Endothelial cell (in vitro differentiated cells): Measurements from ENCODE around the gene SSPN. TPM values are rescaled to one million over a fixed set of nuclear protein-coding genes. Genes with fewer than 3 reads are reported as not detected.

Experiments
- DNase-seq: peaks from one replicate; pipeline ENCODE4 v3.0.0; 2021; ENCODE audit warnings: low spot score
- H3K27ac Mint-ChIP-seq: one replicate; pipeline ENCODE4 v1.8.0; 2021; ENCODE audit warnings: mixed read lengths, inconsistent platforms; ENCODE audit not compliant: unreplicated experiment
- H3K27me3 Mint-ChIP-seq: one replicate; pipeline ENCODE4 v1.8.0; 2021; ENCODE audit warnings: mild to moderate bottlenecking, moderate library complexity, mixed read lengths, inconsistent platforms; ENCODE audit not compliant: unreplicated experiment
- H3K36me3 Mint-ChIP-seq: one replicate; pipeline ENCODE4 v1.8.0; 2021; ENCODE audit warnings: mild to moderate bottlenecking, low read depth, mixed read lengths, inconsistent platforms; ENCODE audit not compliant: unreplicated experiment
- H3K4me1 Mint-ChIP-seq: one replicate; pipeline ENCODE4 v1.8.0; 2021; ENCODE audit warnings: mild to moderate bottlenecking, mixed read lengths, inconsistent platforms; ENCODE audit not compliant: unreplicated experiment
- H3K4me3 Mint-ChIP-seq: one replicate; pipeline ENCODE4 v1.8.0; 2021; ENCODE audit warnings: mild to moderate bottlenecking, mixed read lengths, inconsistent platforms; ENCODE audit not compliant: unreplicated experiment
- H3K9me3 Mint-ChIP-seq: one replicate; pipeline ENCODE4 v1.8.0; 2021; ENCODE audit warnings: mixed read lengths, inconsistent platforms; ENCODE audit not compliant: unreplicated experiment
- total RNA-seq: library from RNA; stranded (reverse); fragmentation: NEBNext Ultra II Directional; extraction: Animal tissue kit (Norgen Biotek cat#: 25700); gene quantifications from one replicate; pipeline ENCODE4 v1.2.1, GENCODE V29; 2021; ENCODE audit not compliant: unreplicated experiment
- TF ChIP-seq, protein P1 (sequence below): fragments of 200-600 bp; sonication (generic); IDR thresholded peaks from one replicate; pipeline ENCODE4 v1.5.0; 2021; ENCODE audit warnings: antibody characterized with exemption; ENCODE audit not compliant: unreplicated experiment

Gene SSPN
- total RNA-seq, 1 donor from 2014 or later, result 2.7 TPM

GRCh38 chr12:26172539-26172938 is 22.8 kb upstream of the SSPN start:
- Mint-ChIP-seq H3K4me1 (no peaks in the 10 kb centered on the region), H3K4me3 (no peak overlapping the region), H3K36me3 (no peaks in the 10 kb centered on the region), H3K27ac (no peak overlapping the region), H3K9me3 (no peaks in the 10 kb centered on the region), H3K27me3 (no peaks in the 10 kb centered on the region)
- TF ChIP-seq, protein P1, sequence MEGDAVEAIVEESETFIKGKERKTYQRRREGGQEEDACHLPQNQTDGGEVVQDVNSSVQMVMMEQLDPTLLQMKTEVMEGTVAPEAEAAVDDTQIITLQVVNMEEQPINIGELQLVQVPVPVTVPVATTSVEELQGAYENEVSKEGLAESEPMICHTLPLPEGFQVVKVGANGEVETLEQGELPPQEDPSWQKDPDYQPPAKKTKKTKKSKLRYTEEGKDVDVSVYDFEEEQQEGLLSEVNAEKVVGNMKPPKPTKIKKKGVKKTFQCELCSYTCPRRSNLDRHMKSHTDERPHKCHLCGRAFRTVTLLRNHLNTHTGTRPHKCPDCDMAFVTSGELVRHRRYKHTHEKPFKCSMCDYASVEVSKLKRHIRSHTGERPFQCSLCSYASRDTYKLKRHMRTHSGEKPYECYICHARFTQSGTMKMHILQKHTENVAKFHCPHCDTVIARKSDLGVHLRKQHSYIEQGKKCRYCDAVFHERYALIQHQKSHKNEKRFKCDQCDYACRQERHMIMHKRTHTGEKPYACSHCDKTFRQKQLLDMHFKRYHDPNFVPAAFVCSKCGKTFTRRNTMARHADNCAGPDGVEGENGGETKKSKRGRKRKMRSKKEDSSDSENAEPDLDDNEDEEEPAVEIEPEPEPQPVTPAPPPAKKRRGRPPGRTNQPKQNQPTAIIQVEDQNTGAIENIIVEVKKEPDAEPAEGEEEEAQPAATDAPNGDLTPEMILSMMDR, result no peak
- no peak for DNase-seq

DNA sequence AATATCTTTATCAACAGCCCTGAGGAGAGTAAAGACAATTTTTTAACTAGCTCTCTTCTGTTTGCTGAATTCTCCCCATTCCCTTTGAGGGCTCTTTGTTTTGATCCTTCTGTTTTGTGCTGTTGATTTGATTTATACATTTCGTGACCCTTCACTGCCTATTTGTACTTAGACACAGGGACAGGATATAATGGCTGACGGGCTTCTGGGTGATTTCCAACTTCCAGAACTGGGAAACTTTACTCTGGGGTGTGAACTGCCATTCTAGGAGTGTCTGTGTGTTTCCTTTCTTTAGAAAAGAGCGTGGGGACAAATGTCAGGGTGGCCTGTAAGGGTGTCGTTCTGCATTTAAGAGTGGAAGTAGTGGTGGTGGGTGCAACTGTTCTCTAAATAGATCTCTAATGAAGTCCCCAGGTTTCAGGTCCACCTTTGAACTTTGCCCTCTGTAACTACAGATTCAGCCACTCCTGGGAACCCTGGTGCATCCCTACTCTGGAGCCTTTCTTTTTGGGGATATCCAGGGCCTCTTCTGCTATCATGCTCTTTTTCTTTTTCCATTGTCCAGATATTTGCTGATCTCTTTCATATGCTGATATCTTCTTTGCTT is 22.3 kb upstream of the SSPN start:
- DNase-seq, result no peak
- no peak overlapping the region for H3K4me3 Mint-ChIP-seq
- H3K9me3 Mint-ChIP-seq, result no peaks in the 10 kb centered on the region
- no peaks in the 10 kb centered on the region for H3K4me1 Mint-ChIP-seq
- TF ChIP-seq, protein P1, result no peak
- H3K36me3 Mint-ChIP-seq, result no peaks in the 10 kb centered on the region
- H3K27me3 Mint-ChIP-seq, result no peaks in the 10 kb centered on the region
- no peak overlapping the region for H3K27ac Mint-ChIP-seq

- Mint-ChIP-seq H3K9me3 (no peaks in the 10 kb centered on the region), H3K4me1 (peaks cover 13% of the 10 kb centered on the region), H3K36me3 (no peaks in the 10 kb centered on the region), H3K27ac (no peak overlapping the region), H3K4me3 (no peak overlapping the region), H3K27me3 (no peaks in the 10 kb centered on the region)
- no peak for DNase-seq
- TF ChIP-seq, protein P1, result no peak
Observed at GRCh38 chr12:26176725-26177124, 18.6 kb upstream of the SSPN start.

- Mint-ChIP-seq H3K27ac (no peak overlapping the region), H3K36me3 (no peaks in the 10 kb centered on the region), H3K27me3 (no peaks in the 10 kb centered on the region), H3K4me1 (peaks cover 13% of the 10 kb centered on the region), H3K9me3 (no peaks in the 10 kb centered on the region), H3K4me3 (no peak overlapping the region)
- TF ChIP-seq, protein P1, result no peak
- no peak for DNase-seq
Observed at GRCh38 chr12:26177283-26177682, 18.1 kb upstream of the SSPN start.

GRCh38 chr12:26179826-26180225 is 15.5 kb upstream of the SSPN start:
- TF ChIP-seq, protein P1, result no peak
- H3K4me1 Mint-ChIP-seq, result peaks cover 13% of the 10 kb centered on the region
- no peaks in the 10 kb centered on the region for H3K9me3 Mint-ChIP-seq
- DNase-seq, result no peak
- no peaks in the 10 kb centered on the region for H3K36me3 Mint-ChIP-seq
- H3K27me3 Mint-ChIP-seq, result no peaks in the 10 kb centered on the region
- no peak overlapping the region for H3K27ac Mint-ChIP-seq
- no peak overlapping the region for H3K4me3 Mint-ChIP-seq
